Adipocyte (in vitro differentiated cells): ENCODE data around the gene RNF144A.

ENCODE experiments used
- DNase-seq: peaks from one replicate; pipeline ENCODE4 v3.0.0-alpha.2; 2015; ENCODE audit warnings: low read depth
- H3K27me3 ChIP-seq: replicated peaks from 2 replicates; pipeline ENCODE4 v1.7.0; 2013; ENCODE audit warnings: mild to moderate bottlenecking, low read length, moderate library complexity; ENCODE audit not compliant: control insufficient read depth, insufficient read depth
- H3K36me3 ChIP-seq: 2 replicates; pipeline ENCODE4 v1.7.0; 2013; ENCODE audit warnings: low read length, mild to moderate bottlenecking, moderate library complexity; ENCODE audit not compliant: control insufficient read depth, insufficient read depth, severe bottlenecking
- H3K4me1 ChIP-seq: 2 replicates; pipeline ENCODE4 v1.7.0; 2013; ENCODE audit warnings: mild to moderate bottlenecking, low read length, moderate library complexity; ENCODE audit not compliant: control insufficient read depth, insufficient read depth
- H3K4me3 ChIP-seq: 2 replicates; pipeline ENCODE4 v1.7.0; 2013; ENCODE audit warnings: mild to moderate bottlenecking, low read length, moderate library complexity
- H3K9ac ChIP-seq: 2 replicates; pipeline ENCODE4 v1.7.0; 2013; ENCODE audit warnings: mild to moderate bottlenecking, low read length, moderate library complexity
- H3K9me3 ChIP-seq: 2 replicates; pipeline ENCODE4 v1.7.0; 2013; ENCODE audit warnings: mild to moderate bottlenecking, low read length, moderate library complexity; ENCODE audit not compliant: control insufficient read depth

RNF144A gene

GRCh38 chr2:7022492-7023385 lies 105.5 kb downstream of the RNF144A start:
- H3K36me3 ChIP-seq = no peaks in the 10 kb centered on the region
- no peaks in the 10 kb centered on the region for H3K27me3 ChIP-seq
- peaks cover 25% of the 10 kb centered on the region for H3K4me1 ChIP-seq
- DNase-seq = no peak
- H3K9me3 ChIP-seq = no peaks in the 10 kb centered on the region
- peak overlapping the region; percentile 27 for H3K4me3 ChIP-seq
- no peak overlapping the region for H3K9ac ChIP-seq

- no peaks in the 10 kb centered on the region for H3K9me3 ChIP-seq
- H3K27me3 ChIP-seq = no peaks in the 10 kb centered on the region
- no peaks in the 10 kb centered on the region for H3K36me3 ChIP-seq
- no peak overlapping the region for H3K4me3 ChIP-seq
- no peak for DNase-seq
- H3K9ac ChIP-seq = no peak overlapping the region
- H3K4me1 ChIP-seq = peaks cover 25% of the 10 kb centered on the region
These were observed 106.3 kb downstream of the RNF144A start for GRCh38 chr2:7023542-7023941.

GRCh38 chr2:7024261-7024660 lies 107.0 kb downstream of the RNF144A start:
- DNase-seq = no peak
- no peaks in the 10 kb centered on the region for H3K9me3 ChIP-seq
- no peak overlapping the region for H3K4me3 ChIP-seq
- H3K36me3 ChIP-seq = no peaks in the 10 kb centered on the region
- H3K9ac ChIP-seq = no peak overlapping the region
- no peaks in the 10 kb centered on the region for H3K27me3 ChIP-seq
- H3K4me1 ChIP-seq = peaks cover 25% of the 10 kb centered on the region

DNA sequence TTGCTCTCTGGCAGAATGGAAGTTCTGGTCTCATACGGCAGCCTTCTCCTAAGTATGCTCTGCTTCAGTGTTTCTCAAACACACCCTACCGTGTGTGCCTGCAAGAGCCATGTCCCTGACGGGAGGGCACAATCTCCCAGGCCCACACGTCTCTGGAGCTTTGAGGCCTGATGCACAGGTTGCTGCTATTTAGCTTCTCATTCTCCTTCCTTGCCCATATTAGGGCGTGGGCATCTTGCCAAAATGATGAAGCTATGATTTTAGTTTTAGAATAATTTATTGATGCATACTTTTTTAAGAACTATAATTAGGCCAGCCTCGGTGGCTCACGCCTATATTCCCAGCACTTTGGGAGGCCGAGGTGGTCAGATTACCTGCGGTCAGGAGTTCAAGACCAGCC lies 107.9 kb downstream of the RNF144A start:
- Histone ChIP-seq H3K36me3 (no peaks in the 10 kb centered on the region), H3K4me3 (no peak overlapping the region), H3K9me3 (no peaks in the 10 kb centered on the region), H3K27me3 (no peaks in the 10 kb centered on the region), H3K9ac (no peak overlapping the region), H3K4me1 (peaks cover 25% of the 10 kb centered on the region)
- DNase-seq = no peak

DNA sequence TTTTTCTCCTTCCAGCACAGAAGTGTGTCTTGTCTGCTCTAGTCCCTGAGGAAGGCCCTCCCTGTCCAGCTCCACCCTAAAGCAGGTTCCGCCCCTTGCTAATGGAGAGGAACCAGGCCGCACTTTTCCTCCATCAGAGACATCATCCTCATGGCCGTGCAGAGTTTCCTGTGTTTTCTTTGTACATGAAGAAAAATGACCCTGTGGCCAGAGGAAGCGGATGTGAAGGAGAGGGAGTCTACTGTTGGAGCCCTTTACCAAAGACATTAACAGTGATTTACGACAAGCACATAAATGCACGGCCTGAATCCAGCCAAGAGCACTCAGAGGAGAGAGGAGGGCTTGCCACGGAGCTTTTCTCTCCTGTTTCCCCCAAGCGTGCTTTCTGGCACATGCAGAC lies 109.5 kb downstream of the RNF144A start:
- H3K27me3 ChIP-seq = no peaks in the 10 kb centered on the region
- no peak overlapping the region for H3K4me3 ChIP-seq
- H3K36me3 ChIP-seq = no peaks in the 10 kb centered on the region
- peaks cover 25% of the 10 kb centered on the region for H3K4me1 ChIP-seq
- no peak overlapping the region for H3K9ac ChIP-seq
- DNase-seq = no peak
- H3K9me3 ChIP-seq = no peaks in the 10 kb centered on the region

DNA sequence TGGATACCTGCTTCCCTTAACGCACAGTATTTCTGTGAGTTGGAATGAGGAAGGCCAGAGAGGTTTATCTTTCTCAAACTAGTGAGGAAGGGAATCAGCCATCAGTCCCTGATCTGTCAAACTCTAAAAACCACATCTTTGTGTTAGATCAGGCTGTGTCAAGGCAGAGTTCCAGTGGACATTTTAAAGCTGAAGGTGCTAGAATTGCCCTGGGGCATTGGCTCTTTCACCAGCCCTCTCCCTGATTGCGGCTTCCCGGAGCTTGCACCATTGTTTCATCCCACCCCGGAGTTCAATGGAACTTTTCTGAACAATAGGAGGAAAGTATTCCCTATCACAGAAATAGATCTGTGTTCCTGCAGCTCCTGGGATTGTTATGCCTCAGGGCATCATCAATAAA lies 110.2 kb downstream of the RNF144A start:
- no peak overlapping the region for H3K9ac ChIP-seq
- H3K4me1 ChIP-seq = peaks cover 19% of the 10 kb centered on the region
- DNase-seq = no peak
- H3K9me3 ChIP-seq = no peaks in the 10 kb centered on the region
- H3K27me3 ChIP-seq = no peaks in the 10 kb centered on the region
- no peak overlapping the region for H3K4me3 ChIP-seq
- no peaks in the 10 kb centered on the region for H3K36me3 ChIP-seq

GRCh38 chr2:7027956-7028655 lies 110.9 kb downstream of the RNF144A start:
- Histone ChIP-seq H3K9ac (no peak overlapping the region), H3K4me1 (peaks cover 12% of the 10 kb centered on the region), H3K27me3 (no peaks in the 10 kb centered on the region), H3K36me3 (no peaks in the 10 kb centered on the region), H3K9me3 (no peaks in the 10 kb centered on the region), H3K4me3 (no peak overlapping the region)
- no peak for DNase-seq

- H3K36me3 ChIP-seq = no peaks in the 10 kb centered on the region
- H3K4me1 ChIP-seq = peaks cover 5% of the 10 kb centered on the region
These were observed 111.6 kb downstream of the RNF144A start for GRCh38 chr2:7028846-7029245.

DNA sequence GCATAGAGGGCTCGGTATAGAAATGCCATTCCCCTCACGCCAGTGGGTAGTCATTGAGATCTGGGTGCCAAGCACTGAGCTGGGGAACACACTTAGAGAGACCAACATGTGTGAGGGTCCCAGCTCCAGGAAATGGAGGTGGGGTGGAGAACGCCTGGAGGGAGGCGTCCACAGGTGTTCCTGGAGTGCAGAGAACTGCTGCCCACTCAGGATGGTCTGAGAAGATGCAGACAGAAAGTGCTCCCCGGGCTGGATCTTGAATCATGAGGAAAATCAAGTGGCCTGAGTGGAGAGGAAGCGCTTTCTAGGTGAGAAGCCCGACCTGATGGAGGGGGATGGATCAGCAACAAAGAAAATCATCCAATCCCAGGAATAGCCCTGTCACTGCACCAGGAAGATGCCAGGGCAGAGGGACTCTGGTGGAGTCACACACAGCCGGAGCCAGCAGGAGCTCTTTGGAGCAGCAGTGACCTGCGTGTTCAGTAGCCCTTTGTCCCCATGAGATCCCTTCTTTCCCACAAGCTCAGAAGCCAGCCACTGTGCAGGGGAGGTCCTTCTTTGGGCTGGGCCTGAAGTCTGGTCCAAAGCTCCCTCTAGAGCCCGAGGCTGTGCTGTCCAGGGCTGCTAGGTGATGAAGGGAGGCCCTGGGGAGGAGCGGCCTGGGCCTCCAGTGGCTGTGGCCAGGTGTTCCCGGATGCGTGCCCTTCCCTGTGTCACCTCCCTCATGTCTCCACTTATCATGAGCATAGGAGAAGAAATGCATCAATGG lies 112.3 kb downstream of the RNF144A start:
- DNase-seq = no peak
- no peak overlapping the region for H3K4me3 ChIP-seq
- H3K36me3 ChIP-seq = no peaks in the 10 kb centered on the region
- no peak overlapping the region for H3K9ac ChIP-seq
- no peaks in the 10 kb centered on the region for H3K27me3 ChIP-seq
- no peaks in the 10 kb centered on the region for H3K9me3 ChIP-seq
- no peaks in the 10 kb centered on the region for H3K4me1 ChIP-seq

More at GRCh38 chr2:7028846-7029245, 111.6 kb downstream of the RNF144A start:
- Histone ChIP-seq H3K4me3 (no peak overlapping the region), H3K9ac (no peak overlapping the region), H3K27me3 (no peaks in the 10 kb centered on the region), H3K9me3 (no peaks in the 10 kb centered on the region)
- DNase-seq = no peak

GRCh38 chr2:7030810-7031209 lies 113.6 kb downstream of the RNF144A start:
- H3K27me3 ChIP-seq = peaks cover 4% of the 10 kb centered on the region
- H3K4me3 ChIP-seq = no peak overlapping the region
- H3K36me3 ChIP-seq = no peaks in the 10 kb centered on the region

More at GRCh38 chr2:7030810-7031209, 113.6 kb downstream of the RNF144A start:
- no peaks in the 10 kb centered on the region for H3K4me1 ChIP-seq
- DNase-seq = no peak
- no peaks in the 10 kb centered on the region for H3K9me3 ChIP-seq
- H3K9ac ChIP-seq = no peak overlapping the region
